HG02943 (cell line): Measurements from ENCODE around the gene CTIF.
A peak's percentile ranks its signal among the peaks of the same experiment; 100 is the strongest.
"Not testable (repeated sequence)": the region's sequence is repeated elsewhere in the genome, so short reads cannot be mapped to it uniquely, and the experiment has no call there.

Source experiments
- ATAC-seq: cut with Tn5 transposase; IDR thresholded peaks from one replicate; pipeline ENCODE4 v1.9.1; 2021; ENCODE audit warnings: mild to moderate bottlenecking, low read depth, moderate library complexity; ENCODE audit not compliant: unreplicated experiment

The CTIF gene

GRCh38 chr18:48538531-48539405 is at the start of gene CTIF:
TSS of gene CTIF (plus strand) at chr18:48539031. CDS start at chr18:48619566, 80,535 bp downstream.
- peak; percentile 71 for ATAC-seq

- no peak for ATAC-seq
These were observed 48.1 kb upstream of the CTIF start for GRCh38 chr18:48490641-48491293.

DNA sequence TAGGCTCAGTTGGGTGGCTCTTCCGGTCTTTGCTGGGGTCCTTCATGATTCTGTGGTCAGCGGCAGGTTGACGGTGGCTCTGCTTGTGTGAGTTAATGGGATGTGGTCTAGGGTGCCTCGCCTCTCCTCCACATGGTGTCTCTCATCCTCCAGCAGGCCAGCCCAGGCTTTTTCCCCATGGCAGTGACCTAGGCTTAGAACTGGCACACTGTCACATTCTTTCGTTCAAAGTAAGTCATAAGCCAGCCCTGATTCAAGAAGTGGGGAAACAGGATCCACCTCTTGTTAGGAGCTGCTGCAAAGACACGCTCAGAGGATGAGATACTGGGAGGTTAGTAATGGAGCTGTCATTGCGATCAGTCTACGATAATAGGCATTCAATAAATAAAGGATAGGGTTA is 46.0 kb upstream of the CTIF start:
- no peak for ATAC-seq

GRCh38 chr18:48493434-48494230 is 45.2 kb upstream of the CTIF start:
- ATAC-seq = no peak

DNA sequence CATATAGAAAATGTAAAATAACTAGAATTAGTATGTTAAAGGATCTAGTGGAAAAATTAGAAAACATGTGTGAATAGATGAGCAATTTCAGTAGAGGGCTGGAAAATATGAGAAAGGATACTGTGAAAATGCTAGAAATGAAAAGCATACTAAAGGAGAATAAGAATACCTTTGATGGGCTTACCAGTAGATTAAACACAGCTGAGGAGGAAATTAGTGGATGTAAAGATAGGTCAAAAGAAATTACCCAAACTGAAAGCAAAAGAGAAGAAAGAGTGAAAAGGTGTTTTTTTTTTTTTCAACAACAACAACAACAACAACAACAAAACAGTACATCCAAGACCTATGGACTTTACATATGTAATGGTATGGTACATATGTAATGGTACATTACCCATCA is 41.0 kb upstream of the CTIF start:
- ATAC-seq = no peak

- ATAC-seq = no peak
These were observed 38.3 kb upstream of the CTIF start for GRCh38 chr18:48500517-48500916.

- no peak for ATAC-seq
These were observed 35.9 kb upstream of the CTIF start for GRCh38 chr18:48502906-48503305.

- ATAC-seq = no peak
These were observed 34.0 kb upstream of the CTIF start for GRCh38 chr18:48504819-48505218.

DNA sequence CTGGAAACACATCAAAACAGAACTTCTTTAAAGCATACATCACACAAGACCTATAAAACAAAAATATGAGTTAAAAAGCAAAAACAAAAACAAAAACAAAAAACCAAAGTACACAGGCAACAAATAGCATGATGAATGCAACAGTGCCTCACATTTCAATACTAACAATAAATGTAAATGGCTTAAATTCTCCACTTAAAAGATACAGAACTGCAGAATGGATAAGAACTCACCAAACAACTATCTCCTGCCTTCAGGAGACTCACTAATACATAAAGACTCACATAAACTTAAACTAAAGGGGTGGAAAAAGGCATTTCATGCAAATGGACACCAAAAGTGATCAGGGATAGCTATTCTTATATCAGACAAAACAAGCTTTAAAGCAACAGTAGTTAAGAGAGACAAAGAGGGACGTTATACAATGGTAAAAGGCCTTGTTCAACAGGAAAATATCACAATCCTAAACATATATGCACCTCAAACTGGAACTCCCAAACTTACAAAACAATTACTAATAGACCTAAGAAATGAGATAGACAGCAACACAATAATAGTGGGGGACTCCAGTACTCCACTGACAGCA is 31.8 kb upstream of the CTIF start:
- ATAC-seq = not testable (repeated sequence)

DNA sequence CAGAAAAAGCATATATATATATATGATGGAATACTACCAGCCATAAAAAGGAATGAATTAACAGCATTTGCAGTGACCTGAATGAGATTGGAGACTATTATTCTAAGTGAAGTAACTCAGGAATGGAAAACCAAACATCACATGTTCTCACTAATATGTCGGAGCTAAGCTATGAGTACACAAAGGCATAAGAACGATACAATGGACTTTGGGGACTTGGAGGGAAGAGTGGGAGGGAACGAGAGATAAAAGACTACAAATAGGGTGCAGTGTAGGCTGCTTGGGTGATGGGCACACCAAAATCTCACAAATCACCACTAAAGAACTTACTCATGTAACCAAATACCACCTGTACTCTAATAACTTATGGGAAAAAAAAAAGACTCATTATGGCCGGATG is 26.3 kb upstream of the CTIF start:
- not testable (repeated sequence) for ATAC-seq

DNA sequence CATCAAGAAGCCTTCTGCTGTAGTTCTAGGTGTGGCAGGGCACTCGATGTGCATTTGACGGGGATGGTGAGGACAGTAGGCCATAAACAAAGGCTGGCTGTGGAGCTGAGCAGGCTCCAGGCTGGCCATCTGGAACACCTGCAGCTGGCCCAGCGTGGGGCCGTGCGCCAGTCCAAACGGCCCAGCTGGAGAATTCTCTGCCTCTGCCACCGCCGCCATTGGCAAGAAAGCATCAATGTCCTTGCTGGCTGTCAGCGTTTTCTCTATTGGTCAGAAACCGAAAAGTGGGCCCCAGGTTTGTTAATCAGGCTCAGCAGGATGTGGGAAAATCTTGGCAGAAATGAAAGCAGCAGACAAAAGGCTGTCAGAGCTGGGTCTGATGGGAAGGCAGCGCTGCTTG is 24.0 kb upstream of the CTIF start:
- no peak for ATAC-seq

DNA sequence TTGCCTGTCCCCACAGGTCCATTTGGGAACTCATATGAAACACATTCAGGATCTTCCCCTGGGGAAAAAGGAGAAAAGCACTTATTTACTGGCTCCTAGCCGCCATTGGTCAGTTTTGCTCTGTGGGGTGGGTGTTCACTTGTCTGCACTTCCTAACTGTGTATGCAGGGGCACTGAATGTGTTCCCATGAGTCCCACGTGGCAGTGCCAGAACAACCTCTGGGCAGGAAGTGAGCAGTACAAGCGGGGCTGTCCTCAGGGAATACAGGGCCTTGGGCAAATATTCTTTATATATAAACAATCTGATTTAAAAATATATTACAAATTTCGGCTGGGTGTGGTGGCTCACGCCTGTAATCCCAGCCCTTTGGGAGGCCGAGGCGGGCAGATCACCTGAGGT is 21.8 kb upstream of the CTIF start:
- ATAC-seq = no peak

DNA sequence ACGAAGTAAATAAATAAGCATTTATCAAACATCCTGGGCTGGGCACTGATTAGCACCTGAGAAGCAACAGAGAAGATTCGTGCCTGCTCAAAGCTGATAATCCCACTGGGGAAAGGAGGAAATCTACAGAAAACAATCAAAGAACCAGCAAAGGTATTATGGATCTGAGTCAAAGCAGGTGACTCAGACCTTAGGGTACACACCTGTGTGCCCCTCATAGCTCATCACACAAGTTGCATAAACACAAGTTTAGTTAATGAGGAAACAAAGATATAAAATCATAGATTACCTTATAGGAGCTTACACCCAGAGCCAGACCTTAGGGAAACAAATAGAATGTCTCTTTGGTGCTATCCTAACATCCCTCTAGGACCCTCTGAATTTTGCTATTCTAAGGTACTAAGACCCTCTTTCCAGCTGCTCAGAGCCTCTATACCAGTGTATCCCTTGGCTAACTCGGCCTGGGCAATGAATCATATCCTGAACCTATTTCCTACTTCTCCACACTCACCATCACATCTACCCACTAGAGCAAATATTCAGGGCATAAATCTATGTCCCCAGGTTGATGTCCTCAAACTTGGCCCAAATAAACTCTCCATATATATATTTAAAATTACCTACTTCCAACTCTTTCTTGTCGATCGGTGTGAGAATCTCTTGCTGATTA is 19.3 kb upstream of the CTIF start:
- ATAC-seq = no peak

DNA sequence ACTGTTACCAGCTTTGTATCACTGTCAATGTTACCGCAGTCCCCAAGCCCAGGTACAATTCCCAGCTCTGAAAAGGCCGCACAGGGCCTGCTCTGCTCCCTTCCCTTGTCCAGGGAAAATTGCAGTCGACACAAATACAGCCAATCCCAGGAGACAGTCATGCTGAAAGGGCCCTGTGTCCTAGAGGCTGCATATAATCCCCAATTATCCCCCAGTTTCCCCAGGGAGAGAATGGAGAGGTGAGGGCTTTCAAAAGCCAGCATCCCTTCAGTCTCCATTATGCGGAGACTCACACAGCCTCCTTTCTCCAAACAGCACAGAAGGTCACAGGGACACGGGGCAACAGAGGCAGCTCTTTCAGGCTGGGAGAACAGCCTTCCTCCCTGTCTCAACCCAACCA is 17.1 kb upstream of the CTIF start:
- ATAC-seq = no peak

GRCh38 chr18:48525671-48526070 is 13.2 kb upstream of the CTIF start:
- ATAC-seq = no peak

GRCh38 chr18:48527461-48527860 is 11.4 kb upstream of the CTIF start:
- no peak for ATAC-seq

DNA sequence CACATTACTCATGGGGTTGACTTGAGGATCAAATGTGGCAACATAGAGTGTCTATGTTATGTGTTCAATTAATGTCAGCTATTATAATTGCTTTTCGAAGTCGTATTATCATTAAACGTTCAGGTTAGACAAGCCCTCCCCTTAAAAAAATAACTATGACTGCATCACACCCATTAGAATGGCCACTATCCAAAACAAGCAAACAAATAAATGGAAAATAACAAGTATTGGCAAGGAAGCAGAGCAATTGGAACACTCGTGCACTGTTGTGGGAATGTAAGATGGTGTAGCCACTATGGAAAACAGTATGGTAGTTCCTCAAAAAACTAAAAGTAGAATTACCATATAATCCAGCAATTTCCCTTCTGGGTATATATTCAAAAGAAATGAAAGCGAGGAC is 10.0 kb upstream of the CTIF start:
- ATAC-seq = no peak

- ATAC-seq = no peak
These were observed 9.0 kb upstream of the CTIF start for GRCh38 chr18:48529796-48530195.

- no peak for ATAC-seq
These were observed 8.3 kb upstream of the CTIF start for GRCh38 chr18:48530399-48531081.

DNA sequence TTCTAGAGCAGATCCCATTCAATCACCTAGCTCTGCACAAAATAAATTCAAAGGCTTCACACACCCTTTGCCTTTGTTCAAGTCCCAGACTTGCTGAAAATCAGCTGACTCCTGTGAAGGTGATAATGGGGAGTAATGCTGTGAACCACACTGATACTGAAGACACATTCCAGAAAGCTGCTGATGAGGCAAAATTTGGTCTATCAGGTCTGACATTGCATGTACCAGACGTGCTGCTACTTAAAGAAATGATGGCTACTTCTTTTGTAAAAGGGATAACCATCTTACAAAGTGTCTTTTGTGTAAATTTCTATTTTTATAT is 7.8 kb upstream of the CTIF start:
- ATAC-seq = no peak
